ENCODE data around the gene TRIM40. TPM values are rescaled to one million over a fixed set of nuclear protein-coding genes. Genes with fewer than 3 reads are reported as not detected.

TRIM40 gene
- total and polyA plus RNA-seq, 2 of the 13 experiments (the other 11 are each of a cell fraction or from before 2014, with no cell fraction given): 0.58 TPM; not detected in 1

DNA sequence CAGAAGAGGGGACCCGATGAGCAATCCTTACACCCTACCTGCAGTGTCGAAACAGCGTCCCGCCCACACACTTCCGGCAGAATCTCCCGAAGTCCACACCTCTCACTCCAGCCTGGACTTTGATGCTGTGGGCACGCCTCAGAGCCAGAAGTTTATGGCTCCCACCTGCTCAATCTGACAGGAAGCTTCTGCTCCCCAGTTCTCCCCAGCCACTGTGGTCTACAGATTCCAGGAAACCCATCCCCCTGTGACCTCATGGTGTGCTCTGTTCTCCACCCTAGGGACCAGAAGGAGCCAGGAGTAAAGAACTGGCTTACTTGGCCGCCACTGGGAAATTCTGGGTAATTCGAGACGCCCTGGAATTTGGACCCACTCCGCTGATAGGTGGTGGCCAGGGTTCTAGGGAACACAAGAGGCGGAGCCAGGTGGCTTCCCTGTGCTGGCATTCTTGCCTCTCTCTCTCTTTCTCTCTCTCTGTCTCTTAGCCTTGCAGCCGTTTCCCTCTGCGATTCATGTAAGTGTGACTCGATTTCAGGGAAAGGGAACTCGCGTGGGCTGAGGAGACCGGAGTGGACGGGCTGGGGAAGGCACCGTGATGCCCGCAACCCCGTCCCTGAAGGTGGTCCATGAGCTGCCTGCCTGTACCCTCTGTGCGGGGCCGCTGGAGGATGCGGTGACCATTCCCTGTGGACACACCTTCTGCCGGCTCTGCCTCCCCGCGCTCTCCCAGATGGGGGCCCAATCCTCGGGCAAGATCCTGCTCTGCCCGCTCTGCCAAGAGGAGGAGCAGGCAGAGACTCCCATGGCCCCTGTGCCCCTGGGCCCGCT lies 27.4 kb downstream of the TRIM40 start, which contains the start of gene TRIM15 (continued):
- peak; percentile 99 for TF ChIP-seq SIX4 (CRISPR knock-in tag; IDR thresholded peaks at IDR 0.05)
- TF ChIP-seq SIN3B (IDR thresholded peaks at IDR 0.05; ENCODE audit: low read length): no peak
- TF ChIP-seq, protein P1, sequence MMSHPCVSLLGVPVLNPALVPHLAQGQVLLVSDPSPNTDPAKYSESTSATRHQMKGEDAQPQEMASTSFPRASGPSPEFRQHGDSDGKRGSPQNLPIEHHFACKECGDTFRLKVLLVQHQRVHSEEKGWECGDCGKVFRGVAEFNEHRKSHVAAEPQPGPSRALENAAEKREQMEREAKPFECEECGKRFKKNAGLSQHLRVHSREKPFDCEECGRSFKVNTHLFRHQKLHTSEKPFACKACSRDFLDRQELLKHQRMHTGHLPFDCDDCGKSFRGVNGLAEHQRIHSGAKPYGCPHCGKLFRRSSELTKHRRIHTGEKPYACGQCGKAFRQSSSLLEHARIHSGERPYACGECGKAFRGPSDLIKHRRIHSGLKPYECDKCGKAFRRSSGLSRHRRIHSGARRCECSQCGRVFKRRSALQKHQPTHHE (CRISPR knock-in tag; IDR thresholded peaks at IDR 0.05; ENCODE audit: borderline replicate concordance): 0 out of 2 replicates have a peak, but pooled peaks have one; percentile 58
- TF ChIP-seq, protein P2, sequence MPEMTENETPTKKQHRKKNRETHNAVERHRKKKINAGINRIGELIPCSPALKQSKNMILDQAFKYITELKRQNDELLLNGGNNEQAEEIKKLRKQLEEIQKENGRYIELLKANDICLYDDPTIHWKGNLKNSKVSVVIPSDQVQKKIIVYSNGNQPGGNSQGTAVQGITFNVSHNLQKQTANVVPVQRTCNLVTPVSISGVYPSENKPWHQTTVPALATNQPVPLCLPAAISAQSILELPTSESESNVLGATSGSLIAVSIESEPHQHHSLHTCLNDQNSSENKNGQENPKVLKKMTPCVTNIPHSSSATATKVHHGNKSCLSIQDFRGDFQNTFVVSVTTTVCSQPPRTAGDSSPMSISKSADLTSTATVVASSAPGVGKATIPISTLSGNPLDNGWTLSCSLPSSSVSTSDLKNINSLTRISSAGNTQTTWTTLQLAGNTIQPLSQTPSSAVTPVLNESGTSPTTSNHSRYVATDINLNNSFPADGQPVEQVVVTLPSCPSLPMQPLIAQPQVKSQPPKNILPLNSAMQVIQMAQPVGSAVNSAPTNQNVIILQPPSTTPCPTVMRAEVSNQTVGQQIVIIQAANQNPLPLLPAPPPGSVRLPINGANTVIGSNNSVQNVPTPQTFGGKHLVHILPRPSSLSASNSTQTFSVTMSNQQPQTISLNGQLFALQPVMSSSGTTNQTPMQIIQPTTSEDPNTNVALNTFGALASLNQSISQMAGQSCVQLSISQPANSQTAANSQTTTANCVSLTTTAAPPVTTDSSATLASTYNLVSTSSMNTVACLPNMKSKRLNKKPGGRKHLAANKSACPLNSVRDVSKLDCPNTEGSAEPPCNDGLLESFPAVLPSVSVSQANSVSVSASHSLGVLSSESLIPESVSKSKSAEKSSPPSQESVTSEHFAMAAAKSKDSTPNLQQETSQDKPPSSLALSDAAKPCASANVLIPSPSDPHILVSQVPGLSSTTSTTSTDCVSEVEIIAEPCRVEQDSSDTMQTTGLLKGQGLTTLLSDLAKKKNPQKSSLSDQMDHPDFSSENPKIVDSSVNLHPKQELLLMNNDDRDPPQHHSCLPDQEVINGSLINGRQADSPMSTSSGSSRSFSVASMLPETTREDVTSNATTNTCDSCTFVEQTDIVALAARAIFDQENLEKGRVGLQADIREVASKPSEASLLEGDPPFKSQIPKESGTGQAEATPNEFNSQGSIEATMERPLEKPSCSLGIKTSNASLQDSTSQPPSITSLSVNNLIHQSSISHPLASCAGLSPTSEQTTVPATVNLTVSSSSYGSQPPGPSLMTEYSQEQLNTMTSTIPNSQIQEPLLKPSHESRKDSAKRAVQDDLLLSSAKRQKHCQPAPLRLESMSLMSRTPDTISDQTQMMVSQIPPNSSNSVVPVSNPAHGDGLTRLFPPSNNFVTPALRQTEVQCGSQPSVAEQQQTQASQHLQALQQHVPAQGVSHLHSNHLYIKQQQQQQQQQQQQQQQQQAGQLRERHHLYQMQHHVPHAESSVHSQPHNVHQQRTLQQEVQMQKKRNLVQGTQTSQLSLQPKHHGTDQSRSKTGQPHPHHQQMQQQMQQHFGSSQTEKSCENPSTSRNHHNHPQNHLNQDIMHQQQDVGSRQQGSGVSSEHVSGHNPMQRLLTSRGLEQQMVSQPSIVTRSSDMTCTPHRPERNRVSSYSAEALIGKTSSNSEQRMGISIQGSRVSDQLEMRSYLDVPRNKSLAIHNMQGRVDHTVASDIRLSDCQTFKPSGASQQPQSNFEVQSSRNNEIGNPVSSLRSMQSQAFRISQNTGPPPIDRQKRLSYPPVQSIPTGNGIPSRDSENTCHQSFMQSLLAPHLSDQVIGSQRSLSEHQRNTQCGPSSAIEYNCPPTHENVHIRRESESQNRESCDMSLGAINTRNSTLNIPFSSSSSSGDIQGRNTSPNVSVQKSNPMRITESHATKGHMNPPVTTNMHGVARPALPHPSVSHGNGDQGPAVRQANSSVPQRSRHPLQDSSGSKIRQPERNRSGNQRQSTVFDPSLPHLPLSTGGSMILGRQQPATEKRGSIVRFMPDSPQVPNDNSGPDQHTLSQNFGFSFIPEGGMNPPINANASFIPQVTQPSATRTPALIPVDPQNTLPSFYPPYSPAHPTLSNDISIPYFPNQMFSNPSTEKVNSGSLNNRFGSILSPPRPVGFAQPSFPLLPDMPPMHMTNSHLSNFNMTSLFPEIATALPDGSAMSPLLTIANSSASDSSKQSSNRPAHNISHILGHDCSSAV (CRISPR knock-in tag; IDR thresholded peaks at IDR 0.05; ENCODE audit: borderline replicate concordance): 0 out of 2 replicates have a peak, but pooled peaks have one; percentile 77
- TF ChIP-seq ATM (IDR thresholded peaks at IDR 0.05; ENCODE audit: borderline replicate concordance): no peak
- TF ChIP-seq ZBTB20 (CRISPR knock-in tag; IDR thresholded peaks at IDR 0.05; ENCODE audit: borderline replicate concordance, low read depth): peak; percentile 67
- peak; percentile 57 for TF ChIP-seq AGO2 (optimal IDR thresholded peaks at IDR 0.05; ENCODE audit: low read depth, low read length)
- TF ChIP-seq ZSCAN30 (CRISPR knock-in tag; IDR thresholded peaks at IDR 0.05): peak; percentile 73; the same call in 1 of the 2 replicates
- no peak for TF ChIP-seq ZFYVE20 (CRISPR knock-in tag; IDR thresholded peaks at IDR 0.05; ENCODE audit: borderline replicate concordance, low read depth)
- TF ChIP-seq ZNF292 (CRISPR knock-in tag; IDR thresholded peaks at IDR 0.05; ENCODE audit: borderline replicate concordance, low read depth): peak; percentile 54; the same call in 1 of the 2 replicates
- no peak; the same call in 1 of the 2 replicates for TF ChIP-seq ZNF225 (CRISPR knock-in tag; IDR thresholded peaks at IDR 0.05)
- TF ChIP-seq ZNF124 (CRISPR knock-in tag; IDR thresholded peaks at IDR 0.05): no peak
- no peak for TF ChIP-seq ZNF713 (CRISPR knock-in tag; IDR thresholded peaks at IDR 0.05)
- TF ChIP-seq FOXA3 (CRISPR knock-in tag; IDR thresholded peaks at IDR 0.05): peak; percentile 37; the same call in 1 of the 2 replicates
- peak; percentile 13 to 23; a peak in 1 of 4 replicates for TF ChIP-seq KLF16 (CRISPR knock-in tag; IDR thresholded peaks at IDR 0.05)
- TF ChIP-seq HMG20A (CRISPR knock-in tag; IDR thresholded peaks at IDR 0.05; ENCODE audit: borderline replicate concordance): peak; percentile 58; the same call in 1 of the 2 replicates
- peak; percentile 54; the same call in 1 of the 2 replicates for TF ChIP-seq ZNF546 (CRISPR knock-in tag; conservative IDR thresholded peaks at IDR 0.05)
- TF ChIP-seq HDAC1 (CRISPR knock-in tag; IDR thresholded peaks at IDR 0.05): peak; percentile 89
- TF ChIP-seq ZNF768 (CRISPR knock-in tag; IDR thresholded peaks at IDR 0.05): no peak; the same call in 1 of the 2 replicates
- no peak for TF ChIP-seq ZBTB7A (CRISPR knock-in tag; IDR thresholded peaks at IDR 0.05)
- TF ChIP-seq ZNF709 (CRISPR knock-in tag; IDR thresholded peaks at IDR 0.05): peak; percentile 83; the same call in 1 of the 2 replicates

All from HepG2 (cell line).